HepG2 (cell line): ENCODE results near the gene ZBTB46. TPM values are rescaled to one million over a fixed set of nuclear protein-coding genes. Genes with fewer than 3 reads are reported as not detected.

Source experiments
- CHCHD3 ChIP-seq: sonication (generic); formaldehyde crosslinking; IDR thresholded peaks from 2 replicates; pipeline ENCODE4 v1.8.0; 2022; ENCODE audit warnings: mild to moderate bottlenecking, missing genetic modification reagents, moderate library complexity
- FOXC1 ChIP-seq: sonication (generic); formaldehyde crosslinking; IDR thresholded peaks from 2 replicates; pipeline ENCODE4 v1.8.0; 2022; ENCODE audit warnings: mild to moderate bottlenecking, missing genetic modification reagents, borderline replicate concordance
- GPN1 ChIP-seq: sonication (generic); formaldehyde crosslinking; IDR thresholded peaks from 2 replicates; pipeline ENCODE4 v1.5.1; 2020; ENCODE audit warnings: missing genetic modification reagents, borderline replicate concordance
- GZF1 ChIP-seq: sonication (generic); formaldehyde crosslinking; IDR thresholded peaks from 2 replicates; pipeline ENCODE4 v1.5.1; 2020; ENCODE audit warnings: mild to moderate bottlenecking, missing genetic modification reagents
- HMG20B ChIP-seq: conservative IDR thresholded peaks from 2 replicates; pipeline ENCODE4 v1.6.1; 2016; ENCODE audit warnings: missing genetic modification reagents, missing compliant biosample characterization
- NCOA2 ChIP-seq: sonication (generic); formaldehyde crosslinking; IDR thresholded peaks from 2 replicates; pipeline ENCODE4 v1.8.0; 2022; ENCODE audit warnings: inconsistent platforms
- STAG1 ChIP-seq: sonication (generic); formaldehyde crosslinking; IDR thresholded peaks from 2 replicates; pipeline ENCODE4 v1.4.0; 2020; ENCODE audit warnings: missing genetic modification reagents
- TAF1 ChIP-seq: sonication (generic); formaldehyde crosslinking; IDR thresholded peaks from 2 replicates; pipeline ENCODE4 v1.4.0; 2020; ENCODE audit warnings: missing genetic modification reagents
- TGIF2 ChIP-seq: IDR thresholded peaks from 2 replicates; pipeline ENCODE4 v1.6.1; 2016; ENCODE audit warnings: control low read depth, missing compliant biosample characterization
- ZBTB38 ChIP-seq: sonication (generic); formaldehyde crosslinking; IDR thresholded peaks from 2 replicates; pipeline ENCODE4 v1.5.1; 2020; ENCODE audit warnings: mild to moderate bottlenecking, missing genetic modification reagents
- ZFP36L1 ChIP-seq: sonication (generic); formaldehyde crosslinking; IDR thresholded peaks from 2 replicates; pipeline ENCODE4 v1.8.0; 2022; ENCODE audit warnings: mild to moderate bottlenecking, missing genetic modification reagents, moderate library complexity
- ZNF235 ChIP-seq: sonication (generic); formaldehyde crosslinking; IDR thresholded peaks from 2 replicates; pipeline ENCODE4 v1.8.1; 2023; ENCODE audit warnings: mild to moderate bottlenecking, missing genetic modification reagents, borderline replicate concordance
- ZNF335 ChIP-seq: sonication (generic); formaldehyde crosslinking; IDR thresholded peaks from 2 replicates; pipeline ENCODE4 v1.4.0; 2020; ENCODE audit warnings: missing genetic modification reagents
- ZNF484 ChIP-seq: sonication (generic); formaldehyde crosslinking; IDR thresholded peaks from 2 replicates; pipeline ENCODE4 v1.5.1; 2020; ENCODE audit warnings: mild to moderate bottlenecking, low read depth, missing genetic modification reagents, borderline replicate concordance
- ZNF790 ChIP-seq: sonication (generic); formaldehyde crosslinking; IDR thresholded peaks from 2 replicates; pipeline ENCODE4 v1.8.0; 2022; ENCODE audit warnings: missing genetic modification reagents, mild to moderate bottlenecking, borderline replicate concordance
- ZNF841 ChIP-seq: sonication (generic); formaldehyde crosslinking; IDR thresholded peaks from 2 replicates; pipeline ENCODE4 v1.8.1; 2023; ENCODE audit warnings: missing genetic modification reagents, borderline replicate concordance
- polyA plus RNA-seq, 8 experiments: library from polyadenylated mRNA; depleted of rRNA in 3 of 8; stranded (reverse) in 7 of 8; unstranded in 1 of 8; fragments of >200 nt; fragmentation: Illumina TruSeq in 4 of 8; extraction: Trizol in 4 of 8; gene quantifications; 2 replicates each; pipeline versions ENCODE4 v1.2.1 to v1.2.3, GENCODE V29; 2011 to 2016; ENCODE audit warnings: low read depth in 4 of 8, missing spikeins in 1 of 8, mixed read lengths in 1 of 8; ENCODE audit not compliant: insufficient read depth in 1 of 8
- total RNA-seq, 5 experiments: library from RNA; depleted of rRNA; stranded (reverse); fragments of >200 nt; fragmentation: Illumina TruSeq; extraction: Trizol; gene quantifications; 2 replicates each; pipeline ENCODE4 v1.2.3, GENCODE V29; 2016; ENCODE audit warnings: low read depth in 1 of 5
- TF ChIP-seq, protein P1 (sequence below): sonication (generic); formaldehyde crosslinking; IDR thresholded peaks from 2 replicates; pipeline ENCODE4 v1.5.0; 2020; ENCODE audit warnings: missing genetic modification reagents
- TF ChIP-seq, protein P2 (sequence below): sonication (generic); formaldehyde crosslinking; IDR thresholded peaks from 2 replicates; pipeline ENCODE4 v1.4.0; 2020; ENCODE audit warnings: mild to moderate bottlenecking, missing genetic modification reagents
- TF ChIP-seq, protein P3 (sequence below): IDR thresholded peaks from 2 replicates; pipeline ENCODE4 v1.6.1; 2012; ENCODE audit warnings: inconsistent platforms
- TF ChIP-seq, protein P4 (sequence below): sonication (generic); formaldehyde crosslinking; IDR thresholded peaks from 2 replicates; pipeline ENCODE4 v1.4.0; 2020; ENCODE audit warnings: mild to moderate bottlenecking, missing genetic modification reagents
- TF ChIP-seq, protein P5 (sequence below): sonication (generic); formaldehyde crosslinking; conservative IDR thresholded peaks from 2 replicates; pipeline ENCODE4 v1.8.0; 2022; ENCODE audit warnings: missing genetic modification reagents

ZBTB46 gene
- total and polyA plus RNA-seq, 2 of the 13 experiments (the other 11 are each of a cell fraction or from before 2014, with no cell fraction given), result 1.6 to 13.5 TPM

DNA sequence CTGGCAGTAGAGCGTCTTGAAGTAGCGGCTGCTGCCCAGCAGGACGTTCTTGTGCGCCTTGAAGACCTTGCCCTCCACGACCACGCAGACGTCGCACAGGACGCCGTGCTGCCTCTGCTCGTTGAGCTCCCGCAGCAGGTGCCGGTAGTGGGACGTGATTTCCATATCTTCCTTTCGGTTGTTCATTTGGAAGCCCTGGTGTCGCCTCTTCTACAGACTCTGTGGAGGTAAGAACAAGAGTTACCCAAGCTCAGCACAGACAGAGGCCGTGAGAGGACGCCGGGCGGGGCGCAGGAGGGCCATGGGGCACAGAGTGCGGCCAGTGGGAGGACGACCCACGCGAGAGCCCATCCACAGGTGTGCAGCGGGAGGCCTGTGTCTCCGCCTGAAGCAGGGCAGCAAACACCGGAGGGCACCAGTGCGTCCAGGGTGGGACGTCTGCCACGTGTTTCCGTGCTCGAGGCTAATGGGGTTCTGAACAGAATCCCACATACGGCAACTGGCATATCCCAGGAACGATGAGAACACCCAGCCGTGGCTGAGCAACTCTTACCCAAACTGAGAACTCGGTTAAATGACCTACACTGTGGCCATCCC, 40.4 kb downstream of the ZBTB46 start (continued):
- TF ChIP-seq ZNF484 (CRISPR knock-in tag) (no peak), ZNF335 (CRISPR knock-in tag) (no peak), ZNF841 (CRISPR knock-in tag) (no peak), NCOA2 (CRISPR knock-in tag) (no peak), GPN1 (no peak), STAG1 (CRISPR knock-in tag) (peak; percentile 42), TGIF2 (CRISPR knock-in tag) (no peak), ZBTB38 (CRISPR knock-in tag) (peak; percentile 11; the same call in 1 of the 2 replicates), ZFP36L1 (no peak), ZNF235 (CRISPR knock-in tag) (no peak), ZNF790 (CRISPR knock-in tag) (no peak), CHCHD3 (CRISPR knock-in tag) (no peak), TAF1 (CRISPR knock-in tag) (no peak), HMG20B (no peak), GZF1 (CRISPR knock-in tag) (no peak), FOXC1 (CRISPR knock-in tag) (no peak)
- TF ChIP-seq, protein P1, sequence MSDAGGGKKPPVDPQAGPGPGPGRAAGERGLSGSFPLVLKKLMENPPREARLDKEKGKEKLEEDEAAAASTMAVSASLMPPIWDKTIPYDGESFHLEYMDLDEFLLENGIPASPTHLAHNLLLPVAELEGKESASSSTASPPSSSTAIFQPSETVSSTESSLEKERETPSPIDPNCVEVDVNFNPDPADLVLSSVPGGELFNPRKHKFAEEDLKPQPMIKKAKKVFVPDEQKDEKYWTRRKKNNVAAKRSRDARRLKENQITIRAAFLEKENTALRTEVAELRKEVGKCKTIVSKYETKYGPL (CRISPR knock-in tag), result no peak
- TF ChIP-seq, protein P2, sequence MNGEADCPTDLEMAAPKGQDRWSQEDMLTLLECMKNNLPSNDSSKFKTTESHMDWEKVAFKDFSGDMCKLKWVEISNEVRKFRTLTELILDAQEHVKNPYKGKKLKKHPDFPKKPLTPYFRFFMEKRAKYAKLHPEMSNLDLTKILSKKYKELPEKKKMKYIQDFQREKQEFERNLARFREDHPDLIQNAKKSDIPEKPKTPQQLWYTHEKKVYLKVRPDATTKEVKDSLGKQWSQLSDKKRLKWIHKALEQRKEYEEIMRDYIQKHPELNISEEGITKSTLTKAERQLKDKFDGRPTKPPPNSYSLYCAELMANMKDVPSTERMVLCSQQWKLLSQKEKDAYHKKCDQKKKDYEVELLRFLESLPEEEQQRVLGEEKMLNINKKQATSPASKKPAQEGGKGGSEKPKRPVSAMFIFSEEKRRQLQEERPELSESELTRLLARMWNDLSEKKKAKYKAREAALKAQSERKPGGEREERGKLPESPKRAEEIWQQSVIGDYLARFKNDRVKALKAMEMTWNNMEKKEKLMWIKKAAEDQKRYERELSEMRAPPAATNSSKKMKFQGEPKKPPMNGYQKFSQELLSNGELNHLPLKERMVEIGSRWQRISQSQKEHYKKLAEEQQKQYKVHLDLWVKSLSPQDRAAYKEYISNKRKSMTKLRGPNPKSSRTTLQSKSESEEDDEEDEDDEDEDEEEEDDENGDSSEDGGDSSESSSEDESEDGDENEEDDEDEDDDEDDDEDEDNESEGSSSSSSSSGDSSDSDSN (CRISPR knock-in tag), result no peak
- TF ChIP-seq, protein P3, sequence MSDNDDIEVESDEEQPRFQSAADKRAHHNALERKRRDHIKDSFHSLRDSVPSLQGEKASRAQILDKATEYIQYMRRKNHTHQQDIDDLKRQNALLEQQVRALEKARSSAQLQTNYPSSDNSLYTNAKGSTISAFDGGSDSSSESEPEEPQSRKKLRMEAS, result peak; percentile 56
- TF ChIP-seq, protein P4, sequence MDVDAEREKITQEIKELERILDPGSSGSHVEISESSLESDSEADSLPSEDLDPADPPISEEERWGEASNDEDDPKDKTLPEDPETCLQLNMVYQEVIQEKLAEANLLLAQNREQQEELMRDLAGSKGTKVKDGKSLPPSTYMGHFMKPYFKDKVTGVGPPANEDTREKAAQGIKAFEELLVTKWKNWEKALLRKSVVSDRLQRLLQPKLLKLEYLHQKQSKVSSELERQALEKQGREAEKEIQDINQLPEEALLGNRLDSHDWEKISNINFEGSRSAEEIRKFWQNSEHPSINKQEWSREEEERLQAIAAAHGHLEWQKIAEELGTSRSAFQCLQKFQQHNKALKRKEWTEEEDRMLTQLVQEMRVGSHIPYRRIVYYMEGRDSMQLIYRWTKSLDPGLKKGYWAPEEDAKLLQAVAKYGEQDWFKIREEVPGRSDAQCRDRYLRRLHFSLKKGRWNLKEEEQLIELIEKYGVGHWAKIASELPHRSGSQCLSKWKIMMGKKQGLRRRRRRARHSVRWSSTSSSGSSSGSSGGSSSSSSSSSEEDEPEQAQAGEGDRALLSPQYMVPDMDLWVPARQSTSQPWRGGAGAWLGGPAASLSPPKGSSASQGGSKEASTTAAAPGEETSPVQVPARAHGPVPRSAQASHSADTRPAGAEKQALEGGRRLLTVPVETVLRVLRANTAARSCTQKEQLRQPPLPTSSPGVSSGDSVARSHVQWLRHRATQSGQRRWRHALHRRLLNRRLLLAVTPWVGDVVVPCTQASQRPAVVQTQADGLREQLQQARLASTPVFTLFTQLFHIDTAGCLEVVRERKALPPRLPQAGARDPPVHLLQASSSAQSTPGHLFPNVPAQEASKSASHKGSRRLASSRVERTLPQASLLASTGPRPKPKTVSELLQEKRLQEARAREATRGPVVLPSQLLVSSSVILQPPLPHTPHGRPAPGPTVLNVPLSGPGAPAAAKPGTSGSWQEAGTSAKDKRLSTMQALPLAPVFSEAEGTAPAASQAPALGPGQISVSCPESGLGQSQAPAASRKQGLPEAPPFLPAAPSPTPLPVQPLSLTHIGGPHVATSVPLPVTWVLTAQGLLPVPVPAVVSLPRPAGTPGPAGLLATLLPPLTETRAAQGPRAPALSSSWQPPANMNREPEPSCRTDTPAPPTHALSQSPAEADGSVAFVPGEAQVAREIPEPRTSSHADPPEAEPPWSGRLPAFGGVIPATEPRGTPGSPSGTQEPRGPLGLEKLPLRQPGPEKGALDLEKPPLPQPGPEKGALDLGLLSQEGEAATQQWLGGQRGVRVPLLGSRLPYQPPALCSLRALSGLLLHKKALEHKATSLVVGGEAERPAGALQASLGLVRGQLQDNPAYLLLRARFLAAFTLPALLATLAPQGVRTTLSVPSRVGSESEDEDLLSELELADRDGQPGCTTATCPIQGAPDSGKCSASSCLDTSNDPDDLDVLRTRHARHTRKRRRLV (CRISPR knock-in tag), result no peak
- TF ChIP-seq, protein P5, sequence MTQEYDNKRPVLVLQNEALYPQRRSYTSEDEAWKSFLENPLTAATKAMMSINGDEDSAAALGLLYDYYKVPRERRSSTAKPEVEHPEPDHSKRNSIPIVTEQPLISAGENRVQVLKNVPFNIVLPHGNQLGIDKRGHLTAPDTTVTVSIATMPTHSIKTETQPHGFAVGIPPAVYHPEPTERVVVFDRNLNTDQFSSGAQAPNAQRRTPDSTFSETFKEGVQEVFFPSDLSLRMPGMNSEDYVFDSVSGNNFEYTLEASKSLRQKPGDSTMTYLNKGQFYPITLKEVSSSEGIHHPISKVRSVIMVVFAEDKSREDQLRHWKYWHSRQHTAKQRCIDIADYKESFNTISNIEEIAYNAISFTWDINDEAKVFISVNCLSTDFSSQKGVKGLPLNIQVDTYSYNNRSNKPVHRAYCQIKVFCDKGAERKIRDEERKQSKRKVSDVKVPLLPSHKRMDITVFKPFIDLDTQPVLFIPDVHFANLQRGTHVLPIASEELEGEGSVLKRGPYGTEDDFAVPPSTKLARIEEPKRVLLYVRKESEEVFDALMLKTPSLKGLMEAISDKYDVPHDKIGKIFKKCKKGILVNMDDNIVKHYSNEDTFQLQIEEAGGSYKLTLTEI (CRISPR knock-in tag), result no peak
